ENCODE measurements around the gene FNDC8.
A peak's percentile ranks its signal among the peaks of the same experiment; 100 is the strongest.

FNDC8 gene

DNA sequence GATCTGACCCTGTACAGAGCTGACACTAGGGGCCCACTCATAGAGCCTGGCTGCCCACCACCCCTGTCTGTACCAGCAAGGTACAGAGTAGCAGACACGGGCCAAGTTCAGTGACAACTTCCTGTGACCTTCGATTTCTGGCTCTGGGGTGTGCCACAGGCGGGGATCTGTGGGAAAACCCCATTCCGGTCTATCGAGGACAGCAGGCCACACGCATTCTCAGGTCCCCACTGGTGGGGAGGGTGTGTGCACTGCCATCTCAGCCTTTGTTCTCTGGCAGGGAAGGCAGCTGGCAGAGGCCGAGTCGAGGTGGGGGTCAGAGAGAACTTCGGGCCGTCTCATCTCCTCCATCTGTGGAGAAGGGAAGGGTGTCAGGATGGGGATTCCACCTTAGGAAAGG lies 10.7 kb downstream of the FNDC8 start:
- DNase-seq (ENCODE audit: low spot score): no peak
- TF ChIP-seq, protein P1, sequence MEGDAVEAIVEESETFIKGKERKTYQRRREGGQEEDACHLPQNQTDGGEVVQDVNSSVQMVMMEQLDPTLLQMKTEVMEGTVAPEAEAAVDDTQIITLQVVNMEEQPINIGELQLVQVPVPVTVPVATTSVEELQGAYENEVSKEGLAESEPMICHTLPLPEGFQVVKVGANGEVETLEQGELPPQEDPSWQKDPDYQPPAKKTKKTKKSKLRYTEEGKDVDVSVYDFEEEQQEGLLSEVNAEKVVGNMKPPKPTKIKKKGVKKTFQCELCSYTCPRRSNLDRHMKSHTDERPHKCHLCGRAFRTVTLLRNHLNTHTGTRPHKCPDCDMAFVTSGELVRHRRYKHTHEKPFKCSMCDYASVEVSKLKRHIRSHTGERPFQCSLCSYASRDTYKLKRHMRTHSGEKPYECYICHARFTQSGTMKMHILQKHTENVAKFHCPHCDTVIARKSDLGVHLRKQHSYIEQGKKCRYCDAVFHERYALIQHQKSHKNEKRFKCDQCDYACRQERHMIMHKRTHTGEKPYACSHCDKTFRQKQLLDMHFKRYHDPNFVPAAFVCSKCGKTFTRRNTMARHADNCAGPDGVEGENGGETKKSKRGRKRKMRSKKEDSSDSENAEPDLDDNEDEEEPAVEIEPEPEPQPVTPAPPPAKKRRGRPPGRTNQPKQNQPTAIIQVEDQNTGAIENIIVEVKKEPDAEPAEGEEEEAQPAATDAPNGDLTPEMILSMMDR (IDR thresholded peaks at IDR 0.05; ENCODE audit: extremely low read depth, missing control alignments): no peak

DNA sequence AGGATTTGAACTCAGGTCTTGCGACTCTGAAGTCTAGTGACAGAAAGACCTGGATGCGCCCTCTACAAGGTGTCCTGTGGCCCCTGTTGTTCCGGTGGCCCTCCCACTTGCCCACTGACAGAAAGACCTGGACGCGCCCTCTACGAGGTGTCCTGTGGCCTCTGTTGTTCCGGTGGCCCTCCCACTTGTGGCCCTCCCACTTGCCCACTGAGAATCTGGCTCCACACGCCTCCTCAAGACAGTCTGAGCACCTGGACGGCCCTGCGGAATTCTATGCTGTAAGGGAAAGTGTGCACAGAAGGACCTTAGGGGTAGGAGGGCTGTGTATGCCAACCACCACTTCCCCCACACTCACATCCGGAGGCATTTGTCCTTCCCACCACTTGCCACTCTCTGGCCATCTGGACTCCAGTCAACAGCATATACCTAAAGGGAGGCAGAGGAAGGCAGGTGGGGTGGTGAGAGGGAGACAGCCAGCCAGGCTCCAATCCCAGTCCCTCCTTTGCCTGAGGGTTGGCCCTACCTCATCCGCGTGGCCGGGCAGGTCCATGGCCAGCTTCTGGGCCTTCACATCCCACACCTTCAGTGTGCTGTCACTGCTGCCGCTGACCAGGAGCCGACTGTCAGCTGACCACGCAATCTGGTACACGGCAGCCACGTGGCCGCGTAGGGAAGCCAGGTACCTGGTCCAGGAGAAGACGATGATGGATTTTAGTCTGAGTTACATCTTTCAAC lies 11.6 kb downstream of the FNDC8 start:
- no peak for DNase-seq (ENCODE audit: low spot score)
- TF ChIP-seq, protein P1 (IDR thresholded peaks at IDR 0.05; ENCODE audit: extremely low read depth, missing control alignments): no peak

DNA sequence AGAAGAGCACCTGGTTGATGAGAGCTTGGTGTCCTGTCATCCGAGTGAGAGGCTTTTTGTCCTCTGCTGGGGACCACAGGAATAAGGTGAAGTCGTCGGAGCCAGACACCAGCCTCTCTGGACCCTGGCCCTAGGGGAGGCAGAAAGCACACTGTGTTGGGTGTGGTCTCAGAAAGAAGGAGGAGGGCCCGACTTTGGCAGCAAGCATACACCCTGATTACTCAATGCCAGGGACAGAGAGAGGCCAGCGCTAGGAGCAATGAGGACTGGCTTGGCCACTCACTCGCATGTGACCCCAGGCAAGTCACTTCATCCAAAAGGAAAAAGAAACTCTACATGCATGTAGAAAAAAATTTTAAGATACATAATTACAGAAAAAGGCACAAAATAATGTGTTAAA lies 13.9 kb downstream of the FNDC8 start:
- TF ChIP-seq, protein P1 (IDR thresholded peaks at IDR 0.05; ENCODE audit: extremely low read depth, missing control alignments): no peak
- no peak for DNase-seq (ENCODE audit: low spot score)

DNA sequence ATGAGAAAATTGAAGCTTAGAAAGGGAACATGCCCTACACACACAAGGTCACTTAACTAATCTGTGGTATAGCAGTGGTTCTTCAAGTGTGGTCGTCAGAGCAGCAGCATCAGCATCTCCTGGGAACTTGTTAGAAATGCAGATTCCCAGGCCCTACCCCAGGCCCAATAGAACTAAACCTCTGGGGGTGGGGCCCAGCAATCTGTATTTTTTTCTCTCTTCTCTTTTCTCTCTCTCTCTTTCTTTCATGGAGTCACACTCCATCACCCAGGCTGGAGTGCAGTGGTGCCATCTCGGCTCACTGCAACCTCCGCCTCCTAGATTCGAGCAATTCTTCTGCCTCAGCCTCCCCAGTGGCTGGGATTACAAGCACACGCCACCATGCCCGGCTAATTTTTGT lies 16.8 kb downstream of the FNDC8 start:
- TF ChIP-seq, protein P1 (IDR thresholded peaks at IDR 0.05; ENCODE audit: extremely low read depth, missing control alignments): no peak
- DNase-seq (ENCODE audit: low spot score): no peak

DNA sequence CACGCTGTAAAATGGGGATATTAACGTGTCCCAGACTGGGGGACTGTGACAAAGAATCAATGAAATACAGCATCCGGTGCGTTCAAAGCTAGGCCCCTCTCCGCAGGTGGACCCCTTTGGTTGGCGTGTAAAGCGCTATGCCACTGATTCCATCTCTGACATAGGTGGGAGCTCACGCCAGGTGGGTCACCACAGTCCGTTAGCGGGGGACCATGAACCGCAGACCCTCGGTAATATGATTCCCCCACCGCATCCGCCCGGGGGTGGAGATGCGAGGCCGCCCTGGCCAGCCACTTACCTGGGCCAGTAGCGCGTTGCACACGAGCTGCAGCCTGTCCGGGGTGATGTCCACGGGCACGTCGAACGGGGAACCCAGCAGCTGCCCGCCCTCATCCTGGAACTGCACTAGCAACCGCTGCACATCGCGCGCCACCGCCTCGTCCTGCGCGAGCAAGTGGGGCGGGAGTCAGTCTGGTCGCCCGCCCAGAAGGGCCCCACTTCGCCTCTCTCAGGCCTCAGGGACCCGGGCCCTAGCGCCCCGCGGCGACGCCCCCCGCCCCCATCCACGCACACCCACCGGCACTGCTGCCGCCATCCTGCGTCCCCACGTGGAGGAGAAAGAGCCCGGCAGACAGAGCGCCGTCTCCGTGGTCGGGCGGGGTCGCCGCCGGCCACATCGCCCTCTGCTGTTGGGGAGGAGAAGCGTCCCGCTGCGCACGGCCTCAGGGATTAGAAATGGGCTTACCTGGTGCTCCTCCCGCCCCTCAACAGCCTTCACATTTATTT lies 20.5 kb downstream of the FNDC8 start, which contains the start of gene NLE1:
Gene NLE1 (minus strand): TSS at position 623 of the 786 bp plus-strand sequence. CDS start 28 bp downstream, at position 595.
- DNase-seq (ENCODE audit: low spot score): peak; percentile 94
- TF ChIP-seq, protein P1 (IDR thresholded peaks at IDR 0.05; ENCODE audit: extremely low read depth, missing control alignments): peak; percentile 82

DNA sequence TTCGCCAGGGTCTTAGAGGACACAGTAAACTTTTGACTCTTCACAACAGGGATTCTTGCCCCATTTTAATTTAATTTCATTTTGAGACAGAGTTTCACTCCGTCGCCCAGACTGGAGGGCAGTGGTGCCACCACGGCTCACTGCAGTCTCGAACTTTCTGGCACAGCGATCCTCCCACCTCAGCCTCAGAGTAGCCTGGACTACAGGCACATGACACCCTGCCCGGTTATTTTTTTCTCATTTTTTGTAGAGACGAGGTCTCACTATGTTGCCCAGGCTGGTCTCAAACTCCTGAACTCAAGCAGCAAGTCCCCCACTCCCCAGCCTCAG lies 21.0 kb downstream of the FNDC8 start:
- TF ChIP-seq, protein P1 (IDR thresholded peaks at IDR 0.05; ENCODE audit: extremely low read depth, missing control alignments): no peak
- DNase-seq (ENCODE audit: low spot score): no peak

DNA sequence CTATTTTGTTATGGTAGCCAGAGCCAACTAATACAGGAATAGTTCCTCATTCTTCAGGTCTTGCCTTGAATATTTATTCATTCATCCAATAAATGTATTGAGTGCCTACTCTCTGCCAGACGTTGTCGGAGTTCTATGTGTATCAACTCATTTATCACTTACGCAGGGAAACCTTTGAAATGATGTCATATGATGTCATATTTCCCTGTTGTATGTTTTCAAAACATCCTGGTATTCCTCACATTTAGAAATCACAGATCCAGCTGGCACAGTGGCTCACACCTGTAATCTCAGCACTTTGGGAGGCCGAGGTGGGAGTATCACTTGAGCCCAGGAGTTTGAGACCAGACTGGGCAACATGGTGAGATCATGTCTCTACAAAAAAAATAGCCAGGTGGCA lies 23.4 kb downstream of the FNDC8 start:
- TF ChIP-seq, protein P1 (IDR thresholded peaks at IDR 0.05; ENCODE audit: extremely low read depth, missing control alignments): no peak
- DNase-seq (ENCODE audit: low spot score): no peak

Data from GM20000 (cell line).